Measurements from ENCODE around the gene PPM1N.
A peak's percentile ranks its signal among the peaks of the same experiment; 100 is the strongest.

Gene PPM1N

DNA sequence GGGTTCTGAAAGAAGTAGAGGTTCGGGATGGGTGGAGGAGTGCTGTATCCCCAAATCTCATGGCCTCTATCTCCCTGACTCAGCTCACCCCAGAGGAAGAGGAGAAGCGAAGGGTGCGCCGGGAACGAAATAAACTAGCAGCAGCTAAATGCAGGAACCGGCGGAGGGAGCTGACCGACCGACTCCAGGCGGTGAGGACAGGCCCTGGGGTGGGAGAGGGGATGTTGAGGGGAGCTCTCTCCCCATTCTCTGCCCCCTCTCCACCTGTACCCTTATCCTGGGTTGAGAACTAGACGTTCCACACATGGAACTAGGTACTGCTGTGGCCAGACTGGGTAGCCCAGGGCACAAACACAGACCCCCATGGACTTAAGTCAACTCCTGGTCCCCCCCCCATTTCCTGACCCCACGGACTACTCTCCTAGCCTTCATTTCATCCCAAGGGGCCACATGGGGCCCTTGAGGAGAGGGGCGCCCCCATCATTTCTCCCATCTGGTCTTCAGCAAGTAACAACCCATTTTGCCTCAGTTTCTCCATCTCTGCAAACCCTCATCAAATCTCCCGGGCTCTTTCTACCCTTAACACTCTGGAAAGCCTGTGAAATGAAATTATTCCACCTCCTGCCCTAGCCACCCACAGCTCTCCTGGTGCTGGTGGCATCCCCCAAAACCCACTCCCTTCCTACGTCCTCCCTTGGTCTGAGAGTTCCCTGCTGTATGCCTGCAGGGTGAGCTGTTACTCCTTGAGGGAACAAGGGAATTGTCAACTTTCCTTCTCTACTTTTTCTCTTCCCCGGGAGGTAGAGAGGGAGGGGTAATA, 26.9 kb upstream of the PPM1N start:
- no peak for DNase-seq

- no peak for DNase-seq
These were observed 26.2 kb upstream of the PPM1N start for GRCh38 chr19:45471931-45472562.

DNA sequence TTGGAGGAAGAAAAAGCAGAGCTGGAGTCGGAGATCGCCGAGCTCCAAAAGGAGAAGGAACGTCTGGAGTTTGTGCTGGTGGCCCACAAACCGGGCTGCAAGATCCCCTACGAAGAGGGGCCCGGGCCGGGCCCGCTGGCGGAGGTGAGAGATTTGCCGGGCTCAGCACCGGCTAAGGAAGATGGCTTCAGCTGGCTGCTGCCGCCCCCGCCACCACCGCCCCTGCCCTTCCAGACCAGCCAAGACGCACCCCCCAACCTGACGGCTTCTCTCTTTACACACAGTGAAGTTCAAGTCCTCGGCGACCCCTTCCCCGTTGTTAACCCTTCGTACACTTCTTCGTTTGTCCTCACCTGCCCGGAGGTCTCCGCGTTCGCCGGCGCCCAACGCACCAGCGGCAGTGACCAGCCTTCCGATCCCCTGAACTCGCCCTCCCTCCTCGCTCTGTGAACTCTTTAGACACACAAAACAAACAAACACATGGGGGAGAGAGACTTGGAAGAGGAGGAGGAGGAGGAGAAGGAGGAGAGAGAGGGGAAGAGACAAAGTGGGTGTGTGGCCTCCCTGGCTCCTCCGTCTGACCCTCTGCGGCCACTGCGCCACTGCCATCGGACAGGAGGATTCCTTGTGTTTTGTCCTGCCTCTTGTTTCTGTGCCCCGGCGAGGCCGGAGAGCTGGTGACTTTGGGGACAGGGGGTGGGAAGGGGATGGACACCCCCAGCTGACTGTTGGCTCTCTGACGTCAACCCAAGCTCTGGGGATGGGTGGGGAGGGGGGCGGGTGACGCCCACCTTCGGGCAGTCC, 25.5 kb upstream of the PPM1N start:
- DNase-seq: peak in 3 of 4 experiments; percentile 53 to 62 (median 59)

DNA sequence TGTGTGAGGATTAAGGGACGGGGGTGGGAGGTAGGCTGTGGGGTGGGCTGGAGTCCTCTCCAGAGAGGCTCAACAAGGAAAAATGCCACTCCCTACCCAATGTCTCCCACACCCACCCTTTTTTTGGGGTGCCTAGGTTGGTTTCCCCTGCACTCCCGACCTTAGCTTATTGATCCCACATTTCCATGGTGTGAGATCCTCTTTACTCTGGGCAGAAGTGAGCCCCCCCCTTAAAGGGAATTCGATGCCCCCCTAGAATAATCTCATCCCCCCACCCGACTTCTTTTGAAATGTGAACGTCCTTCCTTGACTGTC, 24.9 kb upstream of the PPM1N start:
- DNase-seq: no peak

- no peak for DNase-seq
These were observed 24.3 kb upstream of the PPM1N start for GRCh38 chr19:45473682-45474605.

DNA sequence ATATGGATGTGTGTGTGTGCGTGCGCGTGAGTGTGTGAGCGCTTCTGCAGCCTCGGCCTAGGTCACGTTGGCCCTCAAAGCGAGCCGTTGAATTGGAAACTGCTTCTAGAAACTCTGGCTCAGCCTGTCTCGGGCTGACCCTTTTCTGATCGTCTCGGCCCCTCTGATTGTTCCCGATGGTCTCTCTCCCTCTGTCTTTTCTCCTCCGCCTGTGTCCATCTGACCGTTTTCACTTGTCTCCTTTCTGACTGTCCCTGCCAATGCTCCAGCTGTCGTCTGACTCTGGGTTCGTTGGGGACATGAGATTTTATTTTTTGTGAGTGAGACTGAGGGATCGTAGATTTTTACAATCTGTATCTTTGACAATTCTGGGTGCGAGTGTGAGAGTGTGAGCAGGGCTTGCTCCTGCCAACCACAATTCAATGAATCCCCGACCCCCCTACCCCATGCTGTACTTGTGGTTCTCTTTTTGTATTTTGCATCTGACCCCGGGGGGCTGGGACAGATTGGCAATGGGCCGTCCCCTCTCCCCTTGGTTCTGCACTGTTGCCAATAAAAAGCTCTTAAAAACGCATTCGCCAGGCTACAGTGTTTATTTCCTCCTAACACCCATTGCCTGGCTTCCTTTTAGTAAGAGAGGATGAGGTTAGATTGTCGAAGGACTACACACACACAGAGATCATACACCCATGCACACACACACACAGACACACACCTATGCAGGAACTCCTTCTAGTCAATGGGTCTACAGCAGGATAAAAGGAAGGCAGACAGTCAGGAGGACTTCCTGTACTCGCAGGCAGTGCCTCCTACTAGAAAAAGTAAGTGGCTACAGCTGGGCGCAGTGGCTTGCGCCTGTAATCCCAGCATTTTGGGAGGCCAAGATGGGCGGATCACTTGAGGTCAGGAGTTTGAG, 23.4 kb upstream of the PPM1N start:
- DNase-seq: peak in 1 of 4 experiments; percentile 9

GRCh38 chr19:45475537-45476291, 22.5 kb upstream of the PPM1N start:
- DNase-seq: peak in 1 of 4 experiments; percentile 41

GRCh38 chr19:45476304-45476703, 21.9 kb upstream of the PPM1N start:
- no peak for DNase-seq

DNA sequence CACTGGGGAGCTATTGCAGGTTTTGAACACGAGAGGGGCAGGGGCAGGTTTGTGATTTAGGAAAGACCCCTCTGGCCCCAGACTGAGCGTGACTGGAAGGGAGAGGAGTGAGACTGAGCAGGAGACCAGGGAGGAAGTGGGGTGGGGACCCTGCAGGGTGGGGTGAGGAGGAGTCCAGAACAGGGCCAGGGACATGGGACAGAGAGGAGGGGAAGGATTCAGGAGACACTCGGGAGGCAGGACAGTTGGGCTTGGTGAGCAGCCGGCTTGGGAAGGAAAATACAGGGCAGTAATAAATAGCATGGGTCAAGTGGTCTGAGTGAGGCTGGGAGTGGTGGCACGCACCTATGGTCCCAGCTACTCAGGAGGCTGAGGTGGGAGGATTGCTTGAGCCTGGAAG, 21.1 kb upstream of the PPM1N start:
- no peak for DNase-seq

- no peak for DNase-seq
These were observed 20.4 kb upstream of the PPM1N start for GRCh38 chr19:45477713-45478453.

DNA sequence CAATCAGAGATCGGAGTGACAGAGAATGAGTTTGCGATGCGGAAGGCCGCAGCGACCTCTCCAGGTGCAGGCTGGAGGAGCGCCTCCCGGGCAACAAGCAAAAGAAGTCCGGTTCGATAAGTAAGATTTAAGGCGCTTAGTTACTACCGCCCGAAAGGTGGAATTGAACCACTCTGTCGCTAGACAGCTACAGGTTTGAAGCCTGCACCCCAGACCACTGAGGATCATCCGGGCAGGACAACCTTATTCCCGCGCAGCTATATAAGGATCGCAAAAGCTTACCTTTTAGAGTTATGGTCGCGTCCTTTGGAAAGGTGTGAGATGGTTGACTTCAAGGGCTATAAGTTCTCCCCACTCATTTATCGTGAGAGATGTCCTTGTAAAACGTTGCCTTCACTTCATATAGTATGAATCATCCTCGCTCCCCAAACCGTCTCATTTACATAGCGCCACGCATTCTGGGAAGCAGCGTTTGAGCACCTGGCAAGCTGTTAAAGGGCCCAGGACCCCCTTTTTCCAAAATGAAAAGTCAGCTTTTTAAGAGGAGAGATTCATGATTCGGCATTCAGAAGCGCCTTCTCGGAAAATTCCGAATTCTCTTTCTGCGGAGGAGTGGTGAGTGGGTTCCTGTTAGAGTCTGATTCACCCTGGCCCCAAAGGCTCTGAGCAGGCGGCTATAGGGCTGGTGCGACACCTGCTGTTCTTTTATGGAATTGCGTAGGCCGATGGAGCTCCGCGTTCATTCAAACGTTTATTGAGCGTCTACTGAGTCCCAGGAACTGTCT, 19.6 kb upstream of the PPM1N start:
- DNase-seq: peak; percentile 91 to 97 (median 93)

GRCh38 chr19:45483033-45483432, 15.2 kb upstream of the PPM1N start:
- no peak for DNase-seq

GRCh38 chr19:45484273-45484945, 13.8 kb upstream of the PPM1N start:
- DNase-seq: peak in 3 of 4 experiments; percentile 70 to 74 (median 71)

GRCh38 chr19:45485305-45486077, 12.8 kb upstream of the PPM1N start:
- peak; percentile 97 to 99 (median 98) for DNase-seq

DNA sequence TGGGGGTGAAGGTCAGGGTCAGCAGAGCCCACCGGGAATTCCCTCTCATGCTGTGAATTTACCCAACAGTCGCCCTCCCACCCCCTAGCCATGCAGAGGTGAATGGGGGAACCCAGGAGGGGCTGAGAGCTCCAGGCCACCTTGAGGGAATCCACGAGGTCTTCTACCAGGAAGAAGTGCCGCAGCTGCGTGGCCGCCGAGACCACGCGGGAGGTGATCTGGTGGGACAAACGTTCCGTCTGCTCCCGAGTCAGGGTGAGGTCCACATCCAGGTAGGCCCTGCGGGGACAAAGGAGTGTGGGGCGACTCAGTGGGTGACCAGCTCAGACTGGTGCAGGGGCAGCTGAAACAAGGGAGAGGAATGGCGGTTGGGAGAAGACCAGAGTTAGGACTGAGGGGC, 9.5 kb upstream of the PPM1N start:
- no peak for DNase-seq

DNA sequence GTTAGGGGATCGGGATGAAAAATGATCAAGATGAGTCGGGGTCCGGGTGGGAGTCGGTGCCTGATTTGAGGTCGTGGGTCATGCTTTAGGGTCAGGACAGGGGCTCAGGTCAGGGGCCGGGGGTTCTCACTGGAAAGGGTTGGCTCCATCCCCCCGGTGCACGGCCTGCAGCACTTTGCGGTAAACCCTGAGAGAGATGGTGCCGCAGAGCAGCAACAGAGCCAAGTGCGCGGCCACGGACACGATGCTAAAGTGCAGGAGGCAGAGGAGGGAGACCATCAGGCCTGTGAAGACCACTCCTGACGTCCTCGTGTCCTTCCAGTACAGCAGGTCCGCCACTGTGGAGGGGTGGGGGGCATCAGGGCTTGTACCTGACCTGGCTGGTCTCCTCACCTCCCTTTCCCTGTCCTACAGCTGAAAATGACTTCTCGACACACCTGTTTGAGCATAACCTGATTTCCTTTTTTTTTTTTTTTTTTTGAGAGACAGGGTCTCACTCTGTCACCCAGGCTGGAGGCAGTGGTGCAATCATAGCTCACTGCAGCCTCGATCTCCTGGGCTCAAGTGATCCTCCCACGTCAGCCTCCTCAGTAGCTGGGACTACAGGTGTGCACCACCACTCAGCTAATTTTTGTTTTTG, 8.9 kb upstream of the PPM1N start:
- no peak for DNase-seq

GRCh38 chr19:45492137-45492626, 6.1 kb upstream of the PPM1N start:
- no peak for DNase-seq

Measured in suppressor macrophage (primary cell).